H1 (cell line): Measurements from ENCODE around the gene AEBP1. TPM values are rescaled to one million over a fixed set of nuclear protein-coding genes. Genes with fewer than 3 reads are reported as not detected.
A peak's percentile ranks its signal among the peaks of the same experiment; 100 is the strongest.

Source experiments
- BACH1 ChIP-seq: IDR thresholded peaks from 2 replicates; pipeline ENCODE4 v1.6.1; 2012; ENCODE audit warnings: low read length, improper control_type of control experiment
- EZH2 ChIP-seq: fragments of 200-600 bp; sonication (generic); IDR thresholded peaks from 2 replicates; pipeline ENCODE4 v1.7.1; 2012; ENCODE audit warnings: low read depth, mild to moderate bottlenecking, moderate library complexity, low read length, inconsistent platforms; ENCODE audit not compliant: severe bottlenecking
- RNF2 ChIP-seq: fragments of 200-900, 300-1000 bp; sonication (generic); IDR thresholded peaks from 2 replicates; pipeline ENCODE4 v1.7.1; 2016; ENCODE audit warnings: borderline replicate concordance, low read depth, mild to moderate bottlenecking, antibody characterized with exemption, low read length; ENCODE audit not compliant: poor library complexity, severe bottlenecking; ENCODE audit errors: missing control alignments
- polyA plus RNA-seq, 7 experiments: library from polyadenylated mRNA; depleted of rRNA in 3 of 7; stranded (reverse) in 5 of 7; unstranded in 2 of 7; fragments of >200 nt in 5 of 7; fragments of 200-250 nt in 2 of 7; gene quantifications; 1 replicate in 5 of 7; 2 replicates in 1 of 7; 4 replicates in 1 of 7; pipeline versions ENCODE4 v1.2.1 to v1.2.3, GENCODE V29; 2011 to 2013; ENCODE audit warnings: missing spikeins in 2 of 7, mixed read lengths in 2 of 7
- total RNA-seq: library from RNA; stranded (reverse); fragmentation: NEBNext Ultra II Directional; extraction: Animal tissue kit (Norgen Biotek cat#: 25700); gene quantifications from 2 replicates; pipeline ENCODE4 v1.2.1, GENCODE V29; 2021

AEBP1 gene
- total and polyA plus RNA-seq, 2 of the 8 experiments (the other 6 are each of a cell fraction or from before 2014, with no cell fraction given): 10.4 to 41.2 TPM

DNA sequence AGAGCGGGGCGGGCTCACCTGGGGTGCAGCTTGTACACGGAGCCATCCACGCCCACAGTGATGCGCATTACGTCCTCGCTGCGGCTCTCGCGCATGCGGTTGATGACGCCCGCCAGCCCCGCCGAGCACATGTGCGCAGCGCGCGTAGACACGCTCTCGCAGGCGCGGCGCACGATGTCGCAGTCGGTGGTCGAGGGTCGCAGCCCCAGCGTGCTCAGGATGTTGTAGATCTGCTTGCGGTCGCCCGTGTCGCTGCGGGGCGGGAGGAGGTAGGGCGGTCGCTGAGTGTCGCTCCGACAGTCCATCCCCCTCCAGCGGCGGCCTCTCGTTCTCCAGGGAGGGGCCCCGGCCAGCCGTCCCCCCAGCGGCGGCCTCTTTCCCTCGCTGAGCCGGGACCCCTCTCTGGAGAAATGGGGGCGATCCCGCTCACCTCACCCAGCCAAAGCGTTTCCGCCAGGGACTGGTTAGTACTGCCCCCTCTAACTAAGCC is 41.4 kb downstream of the AEBP1 start (continued):
- TF ChIP-seq BACH1 (no peak), EZH2 (peak; percentile 44), RNF2 (peak; percentile 52)
